HEK293 (cell line): ENCODE results near the gene BACH2.

Source experiments
- ATF2 ChIP-seq: fragments of 450-650 bp; formaldehyde crosslinking; IDR thresholded peaks from 2 replicates; pipeline ENCODE4 v1.5.1; 2016; ENCODE audit warnings: missing biosample characterization, missing genetic modification characterization, low read depth
- GLIS2 ChIP-seq: fragments of 450-650 bp; formaldehyde crosslinking; IDR thresholded peaks from 2 replicates; pipeline ENCODE4 v1.5.1; 2016; ENCODE audit warnings: missing biosample characterization, missing genetic modification characterization
- IKZF3 ChIP-seq: fragments of 450-650 bp; IDR thresholded peaks from 2 replicates; pipeline ENCODE4 v1.5.0; 2018; ENCODE audit warnings: missing biosample characterization, mild to moderate bottlenecking, missing genetic modification characterization, moderate library complexity
- KLF10 ChIP-seq: fragments of 450-650 bp; IDR thresholded peaks from 2 replicates; pipeline ENCODE4 v1.5.1; 2018; ENCODE audit warnings: missing biosample characterization, mild to moderate bottlenecking, missing genetic modification characterization
- KLF9 ChIP-seq: fragments of 450-650 bp; formaldehyde crosslinking; IDR thresholded peaks from 2 replicates; pipeline ENCODE4 v1.5.1; 2016; ENCODE audit warnings: missing biosample characterization, missing genetic modification characterization, low read depth
- YY1 ChIP-seq: fragments of 450-650 bp; formaldehyde crosslinking; IDR thresholded peaks from 2 replicates; pipeline ENCODE4 v1.5.1; 2018; ENCODE audit warnings: missing biosample characterization, missing genetic modification characterization
- ZBTB44 ChIP-seq: fragments of 450-650 bp; IDR thresholded peaks from 2 replicates; pipeline ENCODE4 v1.5.1; 2018; ENCODE audit warnings: missing biosample characterization, mild to moderate bottlenecking, missing genetic modification characterization
- ZBTB48 ChIP-seq: fragments of 450-650 bp; formaldehyde crosslinking; IDR thresholded peaks from 2 replicates; pipeline ENCODE4 v1.5.1; 2016; ENCODE audit warnings: missing biosample characterization, missing genetic modification characterization
- ZEB2 ChIP-seq: fragments of 450-650 bp; formaldehyde crosslinking; IDR thresholded peaks from 2 replicates; pipeline ENCODE4 v1.5.1; 2016; ENCODE audit warnings: missing biosample characterization, missing genetic modification characterization
- ZFHX2 ChIP-seq: fragments of 450-650 bp; formaldehyde crosslinking; conservative IDR thresholded peaks from 2 replicates; pipeline ENCODE4 v1.5.1; 2016; ENCODE audit warnings: missing biosample characterization, missing genetic modification characterization
- ZFP37 ChIP-seq: fragments of 450-650 bp; formaldehyde crosslinking; IDR thresholded peaks from 2 replicates; pipeline ENCODE4 v1.5.1; 2016; ENCODE audit warnings: missing biosample characterization, missing genetic modification characterization
- ZNF169 ChIP-seq: fragments of 450-650 bp; formaldehyde crosslinking; IDR thresholded peaks from 2 replicates; pipeline ENCODE4 v1.5.1; 2016; ENCODE audit warnings: missing biosample characterization, missing genetic modification characterization
- ZNF2 ChIP-seq: fragments of 450-650 bp; formaldehyde crosslinking; IDR thresholded peaks from 2 replicates; pipeline ENCODE4 v1.5.1; 2016; ENCODE audit warnings: missing biosample characterization, missing genetic modification characterization
- ZNF239 ChIP-seq: fragments of 450-650 bp; formaldehyde crosslinking; IDR thresholded peaks from 2 replicates; pipeline ENCODE4 v1.5.1; 2016; ENCODE audit warnings: missing biosample characterization, missing genetic modification characterization
- ZNF266 ChIP-seq: fragments of 450-650 bp; formaldehyde crosslinking; IDR thresholded peaks from 2 replicates; pipeline ENCODE4 v1.5.1; 2016; ENCODE audit warnings: missing biosample characterization, missing genetic modification characterization, low read depth
- ZNF280D ChIP-seq: fragments of 450-650 bp; formaldehyde crosslinking; IDR thresholded peaks from 2 replicates; pipeline ENCODE4 v1.5.1; 2016; ENCODE audit warnings: missing biosample characterization, missing genetic modification characterization
- ZNF341 ChIP-seq: fragments of 450-650 bp; formaldehyde crosslinking; IDR thresholded peaks from 2 replicates; pipeline ENCODE4; 2016; ENCODE audit warnings: low read depth, missing biosample characterization, missing genetic modification characterization
- ZNF366 ChIP-seq: fragments of 450-650 bp; formaldehyde crosslinking; conservative IDR thresholded peaks from 2 replicates; pipeline ENCODE4 v1.5.1; 2016; ENCODE audit warnings: missing biosample characterization, missing genetic modification characterization
- ZNF423 ChIP-seq: fragments of 450-650 bp; formaldehyde crosslinking; IDR thresholded peaks from 2 replicates; pipeline ENCODE4 v1.5.1; 2016; ENCODE audit warnings: missing biosample characterization, missing genetic modification characterization
- ZNF426 ChIP-seq: fragments of 450-650 bp; formaldehyde crosslinking; IDR thresholded peaks from 2 replicates; pipeline ENCODE4 v1.5.1; 2017; ENCODE audit warnings: missing biosample characterization, missing genetic modification characterization, mild to moderate bottlenecking, inconsistent platforms, moderate library complexity
- ZNF449 ChIP-seq: fragments of 450-650 bp; formaldehyde crosslinking; IDR thresholded peaks from 2 replicates; pipeline ENCODE4 v1.5.1; 2017; ENCODE audit warnings: missing biosample characterization, mild to moderate bottlenecking, missing genetic modification characterization, moderate library complexity
- ZNF544 ChIP-seq: fragments of 450-650 bp; formaldehyde crosslinking; IDR thresholded peaks from 2 replicates; pipeline ENCODE4 v1.5.0; 2017; ENCODE audit warnings: missing biosample characterization, missing genetic modification characterization
- ZNF555 ChIP-seq: fragments of 450-650 bp; formaldehyde crosslinking; conservative IDR thresholded peaks from 2 replicates; pipeline ENCODE4 v1.5.1; 2017; ENCODE audit warnings: missing biosample characterization, mild to moderate bottlenecking, missing genetic modification characterization, inconsistent platforms
- ZNF704 ChIP-seq: fragments of 450-650 bp; formaldehyde crosslinking; IDR thresholded peaks from 2 replicates; pipeline ENCODE4 v1.5.1; 2016; ENCODE audit warnings: missing biosample characterization, missing genetic modification characterization
- ZNF76 ChIP-seq: fragments of 450-650 bp; formaldehyde crosslinking; IDR thresholded peaks from 2 replicates; pipeline ENCODE4; 2016; ENCODE audit warnings: low read depth, missing biosample characterization, missing genetic modification characterization, borderline replicate concordance
- ZNF777 ChIP-seq: fragments of 450-650 bp; formaldehyde crosslinking; IDR thresholded peaks from 2 replicates; pipeline ENCODE4 v1.5.1; 2017; ENCODE audit warnings: missing biosample characterization, missing genetic modification characterization, borderline replicate concordance
- ZNF785 ChIP-seq: fragments of 450-650 bp; formaldehyde crosslinking; IDR thresholded peaks from 2 replicates; pipeline ENCODE4 v1.5.1; 2016; ENCODE audit warnings: missing biosample characterization, missing genetic modification characterization
- ZSCAN23 ChIP-seq: fragments of 450-650 bp; formaldehyde crosslinking; IDR thresholded peaks from 2 replicates; pipeline ENCODE4 v1.5.1; 2016; ENCODE audit warnings: missing biosample characterization, missing genetic modification characterization

Gene BACH2

GRCh38 chr6:90285611-90286381, 10.8 kb downstream of the BACH2 start (continued):
- TF ChIP-seq ZNF704 (tag by site-specific recombination) (no peak), IKZF3 (tag by site-specific recombination) (no peak; the same call in 1 of the 2 replicates), ZNF426 (tag by site-specific recombination) (no peak), ZNF266 (no peak), KLF10 (tag by site-specific recombination) (peak; percentile 96), ZNF280D (tag by site-specific recombination) (no peak), ZNF239 (tag by site-specific recombination) (no peak), ZFHX2 (tag by site-specific recombination) (no peak), ZNF423 (tag by site-specific recombination) (no peak), GLIS2 (tag by site-specific recombination) (no peak), ZBTB48 (tag by site-specific recombination) (no peak), ZNF555 (no peak), ZSCAN23 (tag by site-specific recombination) (no peak), ZNF777 (no peak), ZNF544 (no peak), ZFP37 (tag by site-specific recombination) (peak; percentile 41; the same call in 1 of the 2 replicates), ZNF366 (tag by site-specific recombination) (no peak), KLF9 (tag by site-specific recombination) (0 out of 2 replicates have a peak, but pooled peaks have one; percentile 33), ZEB2 (tag by site-specific recombination) (peak; percentile 83), ZNF341 (tag by site-specific recombination) (peak; percentile 57; the same call in 1 of the 2 replicates), ZNF76 (tag by site-specific recombination) (no peak), ZNF2 (tag by site-specific recombination) (no peak), ZNF785 (tag by site-specific recombination) (no peak), ZNF449 (tag by site-specific recombination) (no peak; the same call in 1 of the 2 replicates), ATF2 (tag by site-specific recombination) (no peak), YY1 (no peak), ZBTB44 (tag by site-specific recombination) (no peak), ZNF169 (tag by site-specific recombination) (no peak)
